ENCODE measurements around the gene STK32A.

- TF ChIP-seq EZH2 (IDR thresholded peaks at IDR 0.05; ENCODE audit: low read length, unreplicated experiment) (no peak), EZH2phosphoT487 (IDR thresholded peaks at IDR 0.05; ENCODE audit: borderline replicate concordance, low read length) (no peak)
- TF ChIP-seq, protein P1, sequence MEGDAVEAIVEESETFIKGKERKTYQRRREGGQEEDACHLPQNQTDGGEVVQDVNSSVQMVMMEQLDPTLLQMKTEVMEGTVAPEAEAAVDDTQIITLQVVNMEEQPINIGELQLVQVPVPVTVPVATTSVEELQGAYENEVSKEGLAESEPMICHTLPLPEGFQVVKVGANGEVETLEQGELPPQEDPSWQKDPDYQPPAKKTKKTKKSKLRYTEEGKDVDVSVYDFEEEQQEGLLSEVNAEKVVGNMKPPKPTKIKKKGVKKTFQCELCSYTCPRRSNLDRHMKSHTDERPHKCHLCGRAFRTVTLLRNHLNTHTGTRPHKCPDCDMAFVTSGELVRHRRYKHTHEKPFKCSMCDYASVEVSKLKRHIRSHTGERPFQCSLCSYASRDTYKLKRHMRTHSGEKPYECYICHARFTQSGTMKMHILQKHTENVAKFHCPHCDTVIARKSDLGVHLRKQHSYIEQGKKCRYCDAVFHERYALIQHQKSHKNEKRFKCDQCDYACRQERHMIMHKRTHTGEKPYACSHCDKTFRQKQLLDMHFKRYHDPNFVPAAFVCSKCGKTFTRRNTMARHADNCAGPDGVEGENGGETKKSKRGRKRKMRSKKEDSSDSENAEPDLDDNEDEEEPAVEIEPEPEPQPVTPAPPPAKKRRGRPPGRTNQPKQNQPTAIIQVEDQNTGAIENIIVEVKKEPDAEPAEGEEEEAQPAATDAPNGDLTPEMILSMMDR (conservative IDR thresholded peaks at IDR 0.05; ENCODE audit: low read depth, low read length) = no peak
Measured at GRCh38 chr5:147372191-147372590, 137.4 kb downstream of the STK32A start.
